HEK293 (cell line): ENCODE measurements around the gene EGR4.

ENCODE experiments used
- CTCF ChIA-PET: fragments of 350-600 bp; formaldehyde crosslinking; extraction: SDS; loops from one replicate; lab custom pipeline; 2021; ENCODE audit warnings: antibody characterized with exemption; lab: Yijun Ruan, JAX
- POLR2A ChIA-PET: fragments of 300-600 bp; formaldehyde crosslinking; extraction: SDS; loops from one replicate; lab custom pipeline; 2020; ENCODE audit warnings: antibody characterized with exemption, inconsistent platforms; lab: Yijun Ruan, JAX
- H3K27ac ChIP-seq: fragments of 200-500 bp; sonication (Bioruptor generic); 2 replicates; pipeline ENCODE4 v1.5.1; 2014; ENCODE audit warnings: low read depth, low read length, control low read depth, inconsistent platforms; ENCODE audit errors: extremely low read depth
- H3K36me3 ChIP-seq, 2 experiments: fragments of 200-500 bp in 1 of 2; sonication (Bioruptor generic) in 1 of 2; 1 replicate in 1 of 2; 2 replicates in 1 of 2; pipeline ENCODE4 v1.5.1; 2014 to 2017; ENCODE audit warnings: inconsistent platforms in 2 of 2, low read length in 2 of 2; ENCODE audit not compliant: control insufficient read depth in 2 of 2, insufficient read depth in 1 of 2
- H3K4me1 ChIP-seq: fragments of 200-500 bp; sonication (Bioruptor generic); 2 replicates; pipeline ENCODE4 v1.5.1; 2014; ENCODE audit warnings: mild to moderate bottlenecking, low read length, inconsistent platforms; ENCODE audit not compliant: control insufficient read depth, insufficient read depth
- H3K4me3 ChIP-seq: 2 replicates; pipeline ENCODE4 v1.5.1; 2011; ENCODE audit warnings: low read depth, mild to moderate bottlenecking, control low read depth, low read length, moderate library complexity
- H3K9me3 ChIP-seq: fragments of 200-500 bp; sonication (Bioruptor generic); 2 replicates; pipeline ENCODE4 v1.5.1; 2014; ENCODE audit warnings: low read depth, low read length, inconsistent platforms; ENCODE audit not compliant: control insufficient read depth, insufficient read depth
- IKZF3 ChIP-seq: fragments of 450-650 bp; IDR thresholded peaks from 2 replicates; pipeline ENCODE4 v1.5.0; 2018; ENCODE audit warnings: missing biosample characterization, mild to moderate bottlenecking, missing genetic modification characterization, moderate library complexity
- KLF16 ChIP-seq: fragments of 450-650 bp; formaldehyde crosslinking; IDR thresholded peaks from 2 replicates; pipeline ENCODE4 v1.5.1; 2017; ENCODE audit warnings: missing biosample characterization, missing genetic modification characterization
- SP2 ChIP-seq: fragments of 450-650 bp; formaldehyde crosslinking; IDR thresholded peaks from 2 replicates; pipeline ENCODE4 v1.5.1; 2016; ENCODE audit warnings: missing biosample characterization, missing genetic modification characterization
- WT1 ChIP-seq: fragments of 450-650 bp; formaldehyde crosslinking; IDR thresholded peaks from 2 replicates; pipeline ENCODE4 v1.5.1; 2016; ENCODE audit warnings: missing biosample characterization, missing genetic modification characterization
- ZBTB17 ChIP-seq: fragments of 450-650 bp; formaldehyde crosslinking; IDR thresholded peaks from 2 replicates; pipeline ENCODE4 v1.5.1; 2016; ENCODE audit warnings: missing biosample characterization, missing genetic modification characterization
- ZBTB20 ChIP-seq: fragments of 450-650 bp; formaldehyde crosslinking; IDR thresholded peaks from 2 replicates; pipeline ENCODE4 v1.5.1; 2016; ENCODE audit warnings: missing biosample characterization, missing genetic modification characterization
- ZNF138 ChIP-seq: fragments of 450-650 bp; formaldehyde crosslinking; IDR thresholded peaks from 2 replicates; pipeline ENCODE4 v1.5.1; 2016; ENCODE audit warnings: missing biosample characterization, missing genetic modification characterization, borderline replicate concordance
- ZNF335 ChIP-seq: fragments of 450-650 bp; formaldehyde crosslinking; conservative IDR thresholded peaks from 2 replicates; pipeline ENCODE4 v1.5.1; 2016; ENCODE audit warnings: missing biosample characterization, missing genetic modification characterization
- ZNF341 ChIP-seq: fragments of 450-650 bp; formaldehyde crosslinking; IDR thresholded peaks from 2 replicates; pipeline ENCODE4; 2016; ENCODE audit warnings: low read depth, missing biosample characterization, missing genetic modification characterization
- ZNF350 ChIP-seq: fragments of 450-650 bp; formaldehyde crosslinking; IDR thresholded peaks from 2 replicates; pipeline ENCODE4 v1.5.0; 2017; ENCODE audit warnings: missing biosample characterization, mild to moderate bottlenecking, missing genetic modification characterization
- ZNF391 ChIP-seq: fragments of 450-650 bp; formaldehyde crosslinking; IDR thresholded peaks from 2 replicates; pipeline ENCODE4 v1.5.1; 2016; ENCODE audit warnings: low read depth, missing biosample characterization, missing genetic modification characterization, borderline replicate concordance
- ZNF510 ChIP-seq: fragments of 450-650 bp; formaldehyde crosslinking; IDR thresholded peaks from 2 replicates; pipeline ENCODE4 v1.5.1; 2018; ENCODE audit warnings: mild to moderate bottlenecking, missing genetic modification characterization, missing biosample characterization; ENCODE audit not compliant: insufficient replicate concordance
- ZNF544 ChIP-seq: fragments of 450-650 bp; formaldehyde crosslinking; IDR thresholded peaks from 2 replicates; pipeline ENCODE4 v1.5.0; 2017; ENCODE audit warnings: missing biosample characterization, missing genetic modification characterization
- ZNF561 ChIP-seq: fragments of 450-650 bp; IDR thresholded peaks from 2 replicates; pipeline ENCODE4 v1.5.1; 2018; ENCODE audit warnings: missing biosample characterization, missing genetic modification characterization, borderline replicate concordance
- ZNF600 ChIP-seq: fragments of 450-650 bp; formaldehyde crosslinking; IDR thresholded peaks from 2 replicates; pipeline ENCODE4 v1.5.1; 2016; ENCODE audit warnings: missing biosample characterization, missing genetic modification characterization
- ZNF629 ChIP-seq: fragments of 450-650 bp; formaldehyde crosslinking; IDR thresholded peaks from 2 replicates; pipeline ENCODE4 v1.5.1; 2017; ENCODE audit warnings: missing biosample characterization, missing genetic modification characterization
- ZNF677 ChIP-seq: fragments of 450-650 bp; IDR thresholded peaks from 2 replicates; pipeline ENCODE4 v1.5.0; 2018; ENCODE audit warnings: missing biosample characterization, mild to moderate bottlenecking, missing genetic modification characterization, moderate library complexity
- ZNF777 ChIP-seq: fragments of 450-650 bp; formaldehyde crosslinking; IDR thresholded peaks from 2 replicates; pipeline ENCODE4 v1.5.1; 2017; ENCODE audit warnings: missing biosample characterization, missing genetic modification characterization, borderline replicate concordance
- TF ChIP-seq, protein P1 (sequence below): fragments of 450-650 bp; formaldehyde crosslinking; optimal IDR thresholded peaks from 2 replicates; pipeline ENCODE3; 2016; ENCODE audit warnings: missing biosample characterization, mild to moderate bottlenecking, missing genetic modification characterization
- TF ChIP-seq, protein P2 (sequence below): fragments of 450-650 bp; formaldehyde crosslinking; IDR thresholded peaks from 2 replicates; pipeline ENCODE4 v1.5.1; 2017; ENCODE audit warnings: missing biosample characterization, missing genetic modification characterization
- TF ChIP-seq, protein P3 (sequence below): fragments of 450-650 bp; formaldehyde crosslinking; IDR thresholded peaks from 2 replicates; pipeline ENCODE4 v1.5.1; 2016; ENCODE audit warnings: missing biosample characterization, missing genetic modification characterization

The EGR4 gene

DNA sequence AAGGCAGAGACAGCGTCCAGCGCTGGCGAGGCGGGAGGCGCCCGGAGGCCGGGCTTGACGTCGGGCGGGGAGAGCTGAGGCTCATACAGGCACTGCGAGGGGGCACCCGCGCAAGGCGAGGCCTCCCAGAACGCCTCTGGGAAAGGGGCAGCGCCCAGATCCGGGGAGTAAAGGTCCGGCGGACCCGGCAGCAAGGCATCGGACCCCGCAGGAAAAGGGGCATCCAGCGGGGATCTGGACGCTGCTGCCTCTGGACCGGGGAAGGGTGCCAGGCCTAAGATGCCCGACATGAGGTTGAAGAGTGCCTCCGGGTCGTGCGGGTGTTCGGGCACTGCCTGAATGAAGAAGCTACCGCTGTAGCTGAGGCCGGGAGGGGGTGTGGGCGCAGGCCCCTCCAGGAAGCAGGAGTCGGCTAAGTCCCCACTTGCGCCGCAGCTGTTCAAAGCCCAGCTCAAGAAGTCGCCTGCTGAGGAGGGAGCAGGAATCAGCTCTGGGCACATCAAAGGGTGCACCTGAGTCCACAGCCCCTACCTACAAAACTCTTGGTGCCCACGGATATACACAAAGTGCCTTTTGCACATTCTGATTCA is 937 bp downstream of the EGR4 start:
- TF ChIP-seq ZNF335, result peak; percentile 96
- TF ChIP-seq WT1 (tag by site-specific recombination), result no peak
- no peak overlapping the region for H3K4me3 ChIP-seq
- no peaks in the 10 kb centered on the region for H3K36me3 ChIP-seq
- peaks cover 4% of the 10 kb centered on the region; the same call in 1 of the 2 replicates for H3K4me1 ChIP-seq
- ChIA-PET CTCF (interaction anchor here (0.6 to 1.5 kb wide), 2 partner anchors 22 to 281 kb away, joined by 3 read pairs; no protein-coding TSS in a partner anchor), POLR2A (interaction anchor here (3.3 kb wide), 1 partner anchor 59 kb away, joined by 12 read pairs; the partner anchor contains the start of genes CCT7 and PRADC1)
- H3K9me3 ChIP-seq, result no peaks in the 10 kb centered on the region
- no peak overlapping the region for H3K27ac ChIP-seq

DNA sequence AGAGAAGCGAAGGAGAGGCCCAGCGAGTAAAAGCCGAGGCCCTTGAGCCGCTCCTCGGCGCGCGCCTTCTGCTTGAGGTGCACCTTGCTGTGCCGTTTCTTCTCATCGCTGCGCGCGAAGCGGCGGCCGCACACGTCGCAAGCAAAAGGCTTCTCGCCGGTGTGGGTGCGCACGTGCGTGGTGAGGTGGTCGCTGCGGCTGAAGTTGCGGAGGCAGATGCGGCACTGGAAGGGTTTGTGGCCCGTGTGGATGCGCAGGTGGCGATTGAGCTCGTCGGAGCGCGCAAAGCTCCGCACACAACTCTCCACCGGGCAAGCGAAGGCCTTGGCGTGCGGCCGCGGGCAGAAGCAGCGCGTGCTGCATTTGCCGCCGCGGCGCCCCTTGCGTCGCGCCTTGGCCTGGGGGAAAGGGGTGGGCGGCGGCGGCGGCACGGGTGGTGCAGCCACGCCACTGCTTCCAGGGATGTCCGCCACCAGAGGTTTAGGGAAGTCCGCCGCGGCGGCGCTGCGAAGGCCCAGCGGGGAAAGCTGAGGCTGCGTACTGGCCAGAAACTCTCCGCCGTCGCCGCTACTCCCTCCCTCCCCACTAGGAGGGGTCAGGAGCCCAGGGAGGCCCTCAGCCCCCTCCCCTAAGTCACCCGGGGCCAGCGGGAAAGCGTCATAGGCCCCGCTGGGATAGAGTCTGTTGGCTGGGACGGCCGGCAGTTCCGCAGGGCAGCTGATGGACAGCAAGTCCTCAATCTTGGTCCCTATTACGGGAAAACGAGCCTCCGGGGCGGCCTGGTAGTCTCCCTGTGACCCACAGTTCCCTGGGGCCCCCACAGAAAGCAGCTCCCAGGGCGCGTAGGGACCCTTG is 1.7 kb downstream of the EGR4 start:
- Histone ChIP-seq H3K4me3 (peak overlapping the region; percentile 2), H3K27ac (no peak overlapping the region), H3K9me3 (no peaks in the 10 kb centered on the region), H3K36me3 (no peaks in the 10 kb centered on the region), H3K4me1 (peaks cover 4% of the 10 kb centered on the region; the same call in 1 of the 2 replicates)
- TF ChIP-seq ZNF777 (0 out of 2 replicates have a peak, but pooled peaks have one; percentile 39), ZNF600 (0 out of 2 replicates have a peak, but pooled peaks have one; percentile 7), ZBTB17 (tag by site-specific recombination) (peak; percentile 47; the same call in 1 of the 2 replicates), ZNF138 (no peak), ZNF510 (tag by site-specific recombination) (no peak), SP2 (tag by site-specific recombination) (0 out of 2 replicates have a peak, but pooled peaks have one; percentile 12), ZNF391 (tag by site-specific recombination) (no peak), ZBTB20 (tag by site-specific recombination) (0 out of 2 replicates have a peak, but pooled peaks have one; percentile 21)
- TF ChIP-seq, protein P1, sequence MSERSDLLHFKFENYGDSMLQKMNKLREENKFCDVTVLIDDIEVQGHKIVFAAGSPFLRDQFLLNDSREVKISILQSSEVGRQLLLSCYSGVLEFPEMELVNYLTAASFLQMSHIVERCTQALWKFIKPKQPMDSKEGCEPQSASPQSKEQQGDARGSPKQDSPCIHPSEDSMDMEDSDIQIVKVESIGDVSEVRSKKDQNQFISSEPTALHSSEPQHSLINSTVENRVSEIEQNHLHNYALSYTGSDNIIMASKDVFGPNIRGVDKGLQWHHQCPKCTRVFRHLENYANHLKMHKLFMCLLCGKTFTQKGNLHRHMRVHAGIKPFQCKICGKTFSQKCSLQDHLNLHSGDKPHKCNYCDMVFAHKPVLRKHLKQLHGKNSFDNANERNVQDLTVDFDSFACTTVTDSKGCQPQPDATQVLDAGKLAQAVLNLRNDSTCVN, result peak; percentile 63
- TF ChIP-seq, protein P2, sequence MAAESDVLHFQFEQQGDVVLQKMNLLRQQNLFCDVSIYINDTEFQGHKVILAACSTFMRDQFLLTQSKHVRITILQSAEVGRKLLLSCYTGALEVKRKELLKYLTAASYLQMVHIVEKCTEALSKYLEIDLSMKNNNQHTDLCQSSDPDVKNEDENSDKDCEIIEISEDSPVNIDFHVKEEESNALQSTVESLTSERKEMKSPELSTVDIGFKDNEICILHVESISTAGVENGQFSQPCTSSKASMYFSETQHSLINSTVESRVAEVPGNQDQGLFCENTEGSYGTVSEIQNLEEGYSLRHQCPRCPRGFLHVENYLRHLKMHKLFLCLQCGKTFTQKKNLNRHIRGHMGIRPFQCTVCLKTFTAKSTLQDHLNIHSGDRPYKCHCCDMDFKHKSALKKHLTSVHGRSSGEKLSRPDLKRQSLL (tag by site-specific recombination), result 0 out of 2 replicates have a peak, but pooled peaks have one; percentile 15
- CTCF ChIA-PET, result interaction anchor here (0.6 to 3.4 kb wide), 5 partner anchors 11 to 280 kb away, joined by 3 to 23 read pairs (median 4); no protein-coding TSS in a partner anchor
- POLR2A ChIA-PET, result interaction anchor here (3.3 kb wide), 1 partner anchor 58 kb away, joined by 12 read pairs; the partner anchor contains the start of genes CCT7 and PRADC1

DNA sequence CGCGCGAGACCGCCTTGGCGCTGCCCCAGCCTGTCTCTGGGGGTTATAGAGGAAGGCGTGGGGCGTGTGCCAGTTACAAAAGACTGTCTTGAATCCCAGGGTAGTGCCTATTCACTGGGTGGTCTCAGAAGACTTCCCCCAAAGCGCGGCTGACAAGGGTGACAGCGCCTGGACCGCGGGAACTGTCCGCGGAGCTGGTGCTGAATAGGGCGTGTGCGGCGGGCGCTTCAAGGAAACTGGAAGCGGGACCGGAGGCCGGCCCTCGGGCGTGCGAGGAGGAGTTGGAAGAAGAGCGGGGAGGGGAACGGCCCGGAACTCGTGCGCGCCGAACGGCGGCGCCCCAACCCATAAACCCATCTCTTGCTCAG is 2.3 kb downstream of the EGR4 start:
- Histone ChIP-seq H3K27ac (no peak overlapping the region), H3K4me1 (peaks cover 4% of the 10 kb centered on the region; the same call in 1 of the 2 replicates), H3K4me3 (peak overlapping the region; percentile 2), H3K36me3 (no peaks in the 10 kb centered on the region), H3K9me3 (no peaks in the 10 kb centered on the region)
- POLR2A ChIA-PET, result interaction anchor here (3.3 kb wide), 1 partner anchor 57 kb away, joined by 12 read pairs; the partner anchor contains the start of genes CCT7 and PRADC1
- CTCF ChIA-PET, result interaction anchor here (0.7 to 3.4 kb wide), 15 partner anchors 10 to 108 kb away, joined by 3 to 23 read pairs (median 5); partner anchors contain the start of gene PRADC1
- TF ChIP-seq ZNF561 (tag by site-specific recombination) (peak; percentile 33; the same call in 1 of the 2 replicates), ZNF341 (tag by site-specific recombination) (peak; percentile 61; the same call in 1 of the 2 replicates), KLF16 (peak; percentile 48; the same call in 1 of the 2 replicates), ZNF677 (tag by site-specific recombination) (no peak), ZNF350 (no peak), ZBTB17 (tag by site-specific recombination) (peak; percentile 52; the same call in 1 of the 2 replicates), ZNF629 (tag by site-specific recombination) (0 out of 2 replicates have a peak, but pooled peaks have one; percentile 10), ZNF544 (no peak), IKZF3 (tag by site-specific recombination) (no peak)
- TF ChIP-seq, protein P3, sequence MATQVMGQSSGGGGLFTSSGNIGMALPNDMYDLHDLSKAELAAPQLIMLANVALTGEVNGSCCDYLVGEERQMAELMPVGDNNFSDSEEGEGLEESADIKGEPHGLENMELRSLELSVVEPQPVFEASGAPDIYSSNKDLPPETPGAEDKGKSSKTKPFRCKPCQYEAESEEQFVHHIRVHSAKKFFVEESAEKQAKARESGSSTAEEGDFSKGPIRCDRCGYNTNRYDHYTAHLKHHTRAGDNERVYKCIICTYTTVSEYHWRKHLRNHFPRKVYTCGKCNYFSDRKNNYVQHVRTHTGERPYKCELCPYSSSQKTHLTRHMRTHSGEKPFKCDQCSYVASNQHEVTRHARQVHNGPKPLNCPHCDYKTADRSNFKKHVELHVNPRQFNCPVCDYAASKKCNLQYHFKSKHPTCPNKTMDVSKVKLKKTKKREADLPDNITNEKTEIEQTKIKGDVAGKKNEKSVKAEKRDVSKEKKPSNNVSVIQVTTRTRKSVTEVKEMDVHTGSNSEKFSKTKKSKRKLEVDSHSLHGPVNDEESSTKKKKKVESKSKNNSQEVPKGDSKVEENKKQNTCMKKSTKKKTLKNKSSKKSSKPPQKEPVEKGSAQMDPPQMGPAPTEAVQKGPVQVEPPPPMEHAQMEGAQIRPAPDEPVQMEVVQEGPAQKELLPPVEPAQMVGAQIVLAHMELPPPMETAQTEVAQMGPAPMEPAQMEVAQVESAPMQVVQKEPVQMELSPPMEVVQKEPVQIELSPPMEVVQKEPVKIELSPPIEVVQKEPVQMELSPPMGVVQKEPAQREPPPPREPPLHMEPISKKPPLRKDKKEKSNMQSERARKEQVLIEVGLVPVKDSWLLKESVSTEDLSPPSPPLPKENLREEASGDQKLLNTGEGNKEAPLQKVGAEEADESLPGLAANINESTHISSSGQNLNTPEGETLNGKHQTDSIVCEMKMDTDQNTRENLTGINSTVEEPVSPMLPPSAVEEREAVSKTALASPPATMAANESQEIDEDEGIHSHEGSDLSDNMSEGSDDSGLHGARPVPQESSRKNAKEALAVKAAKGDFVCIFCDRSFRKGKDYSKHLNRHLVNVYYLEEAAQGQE, result peak; percentile 98
